PFSK-1 (cell line): ENCODE data around the gene ADGRE1.

Experiments used
- FOXP2 ChIP-seq: optimal IDR thresholded peaks from 2 replicates; pipeline ENCODE3; 2011; ENCODE audit warnings: borderline replicate concordance, control low read depth, inconsistent platforms; ENCODE audit not compliant: insufficient read depth; ENCODE audit errors: extremely low read length, extremely low read depth
- POLR2AphosphoS5 ChIP-seq: IDR thresholded peaks from 2 replicates; pipeline ENCODE4 v1.6.1; 2012; ENCODE audit warnings: low read depth, mild to moderate bottlenecking, control low read depth, low read length, moderate library complexity
- REST ChIP-seq, 2 experiments: IDR thresholded peaks; 2 replicates each; pipeline versions ENCODE4 v1.6.1 to v1.8.0; 2011 to 2012; ENCODE audit warnings: low read depth in 2 of 2, low read length in 2 of 2, control low read depth in 1 of 2, inconsistent platforms in 1 of 2, mild to moderate bottlenecking in 1 of 2, moderate library complexity in 1 of 2; ENCODE audit not compliant: insufficient read depth in 1 of 2
- SIN3A ChIP-seq: IDR thresholded peaks from 2 replicates; pipeline ENCODE4 v1.6.1; 2012; ENCODE audit warnings: mild to moderate bottlenecking, low read length, moderate library complexity, borderline replicate concordance; ENCODE audit not compliant: insufficient read depth
- TAF1 ChIP-seq: IDR thresholded peaks from 2 replicates; pipeline ENCODE4 v1.6.1; 2012; ENCODE audit warnings: low read length, control low read depth, borderline replicate concordance; ENCODE audit not compliant: insufficient read depth

Gene ADGRE1

GRCh38 chr19:6891761-6892385 lies 4.5 kb downstream of the ADGRE1 start:
- no peak for TF ChIP-seq REST (IDR thresholded peaks at IDR 0.05; ENCODE audit: insufficient read depth in 1 of 2, low read depth in 2 of 2, low read length in 2 of 2)

- TF ChIP-seq REST (IDR thresholded peaks at IDR 0.05; ENCODE audit: insufficient read depth in 1 of 2, low read depth in 2 of 2, low read length in 2 of 2), result no peak
- no peak for TF ChIP-seq POLR2AphosphoS5
- no peak for TF ChIP-seq SIN3A
- no peak for TF ChIP-seq TAF1
- TF ChIP-seq FOXP2, result no peak
These were observed 6.9 kb downstream of the ADGRE1 start for GRCh38 chr19:6894313-6894712.

GRCh38 chr19:6903446-6903845 lies 16.1 kb downstream of the ADGRE1 start:
- no peak for TF ChIP-seq REST (IDR thresholded peaks at IDR 0.05; ENCODE audit: insufficient read depth in 1 of 2, low read depth in 2 of 2, low read length in 2 of 2)
- no peak for TF ChIP-seq FOXP2
- TF ChIP-seq POLR2AphosphoS5, result no peak
- TF ChIP-seq SIN3A, result no peak
- no peak for TF ChIP-seq TAF1

- TF ChIP-seq POLR2AphosphoS5 (no peak), FOXP2 (no peak), TAF1 (no peak), SIN3A (no peak), REST (IDR thresholded peaks at IDR 0.05; ENCODE audit: insufficient read depth in 1 of 2, low read depth in 2 of 2, low read length in 2 of 2) (no peak)
These were observed 19.2 kb downstream of the ADGRE1 start for GRCh38 chr19:6906559-6907060.

- no peak for TF ChIP-seq SIN3A
- TF ChIP-seq FOXP2, result no peak
- TF ChIP-seq REST (IDR thresholded peaks at IDR 0.05; ENCODE audit: insufficient read depth in 1 of 2, low read depth in 2 of 2, low read length in 2 of 2), result no peak
- no peak for TF ChIP-seq POLR2AphosphoS5
- TF ChIP-seq TAF1, result no peak
These were observed 24.1 kb downstream of the ADGRE1 start for GRCh38 chr19:6911523-6911922.
